Progenitor cell of endocrine pancreas (in vitro differentiated cells): ENCODE data around the gene SULT1A1. TPM values are rescaled to one million over a fixed set of nuclear protein-coding genes. Genes with fewer than 3 reads are reported as not detected.

Experiments used
- DNase-seq: peaks from one replicate; pipeline ENCODE4 v3.0.0; 2021; ENCODE audit warnings: low spot score; ENCODE audit not compliant: unreplicated experiment
- H3K27ac Mint-ChIP-seq: 2 replicates; pipeline ENCODE4 v1.8.0; 2021; ENCODE audit warnings: mild to moderate bottlenecking, moderate library complexity, mixed read lengths
- H3K27me3 Mint-ChIP-seq: 2 replicates; pipeline ENCODE4 v1.8.0; 2021; ENCODE audit warnings: mixed read lengths
- H3K36me3 Mint-ChIP-seq: 2 replicates; pipeline ENCODE4 v1.8.0; 2022; ENCODE audit warnings: mixed read lengths; ENCODE audit not compliant: insufficient read depth
- H3K4me1 Mint-ChIP-seq: 2 replicates; pipeline ENCODE4 v1.8.0; 2021; ENCODE audit warnings: low read depth, mixed read lengths
- H3K4me3 Mint-ChIP-seq: 2 replicates; pipeline ENCODE4 v1.8.0; 2021; ENCODE audit warnings: low read depth, mild to moderate bottlenecking, moderate library complexity, mixed read lengths
- H3K9me3 Mint-ChIP-seq: 2 replicates; pipeline ENCODE4 v1.8.0; 2021; ENCODE audit warnings: low read depth, mixed read lengths
- CTCF ChIP-seq: fragments of 200-600 bp; sonication (generic); IDR thresholded peaks from one replicate; pipeline ENCODE4 v1.5.0; 2021; ENCODE audit warnings: antibody characterized with exemption, mild to moderate bottlenecking; ENCODE audit not compliant: unreplicated experiment
- total RNA-seq: library from RNA; stranded (reverse); gene quantifications from 2 replicates; pipeline ENCODE4 v1.2.1, GENCODE V29; 2021

SULT1A1 gene
- total RNA-seq, 1 donor from 2014 or later: 20.9 TPM

DNA sequence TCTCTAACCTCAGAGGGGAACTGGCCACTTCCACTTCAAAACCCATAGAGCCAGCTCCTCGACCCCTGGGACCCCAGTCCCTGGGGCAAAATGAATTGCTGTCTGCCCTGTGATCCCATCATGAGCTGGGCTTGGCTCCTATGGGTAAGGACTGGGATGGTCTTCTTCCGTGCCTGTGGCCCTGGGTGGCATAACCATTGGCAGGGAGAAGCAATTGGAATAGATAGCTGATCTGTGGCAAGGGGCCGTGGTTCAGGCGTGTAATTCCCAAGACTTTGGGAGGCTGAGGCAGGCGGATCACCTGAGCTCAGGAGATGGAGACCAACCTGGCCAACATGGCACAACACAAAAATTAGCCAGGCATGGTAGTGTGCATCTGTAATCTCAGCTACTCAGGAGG lies 17.3 kb downstream of the SULT1A1 start:
- DNase-seq: no peak
- no peaks in the 10 kb centered on the region for H3K9me3 Mint-ChIP-seq
- H3K27ac Mint-ChIP-seq: no peak overlapping the region
- no peaks in the 10 kb centered on the region for H3K27me3 Mint-ChIP-seq
- no peak overlapping the region for H3K4me3 Mint-ChIP-seq
- H3K36me3 Mint-ChIP-seq: peaks cover 14% of the 10 kb centered on the region
- H3K4me1 Mint-ChIP-seq: peaks cover 15% of the 10 kb centered on the region
- no peak for TF ChIP-seq CTCF

DNA sequence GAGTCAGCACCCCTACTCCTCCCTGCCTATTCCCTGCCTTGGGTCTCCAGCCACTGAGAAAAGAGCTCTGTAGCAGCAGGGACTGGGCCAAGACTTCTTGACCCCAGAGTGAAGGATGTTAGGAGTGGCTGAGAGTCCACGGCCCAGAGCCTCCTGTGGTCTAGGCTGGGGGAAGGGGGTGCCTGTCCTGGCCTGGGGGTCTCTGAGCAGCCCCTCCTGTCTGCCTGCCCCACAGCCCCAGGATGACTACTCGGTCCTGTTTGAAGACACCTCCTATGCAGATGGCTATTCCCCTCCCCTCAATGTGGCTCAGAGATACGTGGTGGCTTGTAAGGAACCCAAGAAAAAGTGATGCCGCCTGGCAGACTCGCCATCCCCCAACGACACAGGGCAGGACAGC lies 18.5 kb downstream of the SULT1A1 start:
- H3K4me3 Mint-ChIP-seq: no peak overlapping the region
- no peaks in the 10 kb centered on the region for H3K27me3 Mint-ChIP-seq
- peaks cover 19% of the 10 kb centered on the region for H3K36me3 Mint-ChIP-seq
- peaks cover 4% of the 10 kb centered on the region for H3K4me1 Mint-ChIP-seq
- no peaks in the 10 kb centered on the region for H3K9me3 Mint-ChIP-seq
- TF ChIP-seq CTCF: no peak
- DNase-seq: no peak
- no peak overlapping the region for H3K27ac Mint-ChIP-seq

- TF ChIP-seq CTCF: no peak
- Mint-ChIP-seq H3K36me3 (peaks cover 22% of the 10 kb centered on the region), H3K4me3 (no peak overlapping the region), H3K27me3 (no peaks in the 10 kb centered on the region), H3K9me3 (no peaks in the 10 kb centered on the region), H3K4me1 (peaks cover 2% of the 10 kb centered on the region), H3K27ac (no peak overlapping the region)
- no peak for DNase-seq
These were observed 19.2 kb downstream of the SULT1A1 start for GRCh38 chr16:28590384-28591340.

DNA sequence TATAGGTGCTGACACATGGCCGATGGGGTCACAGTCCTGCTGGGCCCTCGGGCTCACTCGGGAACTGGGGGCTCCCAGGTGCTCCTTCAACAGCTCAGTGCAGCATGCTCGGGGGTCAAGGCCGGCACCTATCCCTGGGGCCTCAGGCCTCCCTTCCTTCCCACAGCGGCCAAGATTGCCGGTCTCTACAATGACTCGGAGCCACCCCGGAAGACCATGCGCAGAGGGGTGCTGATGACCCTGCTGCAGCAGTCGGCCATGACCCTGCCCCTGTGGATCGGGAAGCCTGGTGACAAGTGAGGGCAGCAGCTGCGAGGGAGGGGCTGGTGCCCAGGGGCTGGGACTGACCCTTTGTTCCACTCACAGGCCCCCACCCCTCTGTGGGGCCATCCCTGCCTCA lies 19.9 kb downstream of the SULT1A1 start:
- no peak overlapping the region for H3K4me3 Mint-ChIP-seq
- H3K27ac Mint-ChIP-seq: no peak overlapping the region
- H3K27me3 Mint-ChIP-seq: no peaks in the 10 kb centered on the region
- no peak for TF ChIP-seq CTCF
- DNase-seq: no peak
- H3K4me1 Mint-ChIP-seq: no peaks in the 10 kb centered on the region
- H3K9me3 Mint-ChIP-seq: no peaks in the 10 kb centered on the region
- H3K36me3 Mint-ChIP-seq: peaks cover 24% of the 10 kb centered on the region

GRCh38 chr16:28589069-28589468 lies 20.8 kb downstream of the SULT1A1 start:
- no peaks in the 10 kb centered on the region for H3K27me3 Mint-ChIP-seq
- no peaks in the 10 kb centered on the region for H3K9me3 Mint-ChIP-seq
- no peaks in the 10 kb centered on the region for H3K4me1 Mint-ChIP-seq
- no peak overlapping the region for H3K4me3 Mint-ChIP-seq
- DNase-seq: no peak
- no peak for TF ChIP-seq CTCF
- H3K36me3 Mint-ChIP-seq: peaks cover 26% of the 10 kb centered on the region
- H3K27ac Mint-ChIP-seq: no peak overlapping the region
